IgD-negative memory B cell (primary cell): ENCODE data around the gene PARD3B. TPM values are rescaled to one million over a fixed set of nuclear protein-coding genes. Genes with fewer than 3 reads are reported as not detected.
"Not testable (repeated sequence)": the region's sequence is repeated elsewhere in the genome, so short reads cannot be mapped to it uniquely, and the experiment has no call there.

ENCODE experiments used
- H3K27ac Mint-ChIP-seq, 3 donors: one replicate each; pipeline ENCODE4 v1.8.0; 2020 to 2022; ENCODE audit warnings: mild to moderate bottlenecking in 3 of 3, mixed read lengths in 3 of 3, moderate library complexity in 1 of 3
- H3K27me3 Mint-ChIP-seq: one replicate; pipeline ENCODE4 v1.8.0; 2021; ENCODE audit warnings: mixed read lengths
- H3K36me3 Mint-ChIP-seq: one replicate; pipeline ENCODE4 v1.8.0; 2020; ENCODE audit warnings: mild to moderate bottlenecking, mixed read lengths
- H3K4me1 Mint-ChIP-seq, 3 donors: one replicate each; pipeline ENCODE4 v1.8.0; 2020 to 2022; ENCODE audit warnings: mixed read lengths in 3 of 3, mild to moderate bottlenecking in 1 of 3
- H3K4me3 Mint-ChIP-seq, 4 donors: one replicate each; pipeline ENCODE4 v1.8.0; 2020 to 2022; ENCODE audit warnings: mild to moderate bottlenecking in 4 of 4, mixed read lengths in 4 of 4, moderate library complexity in 3 of 4
- H3K9me3 Mint-ChIP-seq, 3 donors: one replicate each; pipeline ENCODE4 v1.8.0; 2020 to 2021; ENCODE audit warnings: mixed read lengths in 3 of 3, mild to moderate bottlenecking in 1 of 3
- polyA plus RNA-seq: library from polyadenylated mRNA; unstranded; fragments of 300-500 nt; fragmentation: Illumina TruSeq; gene quantifications from one replicate; pipeline ENCODE4 v1.2.3, GENCODE V29; 2021

The PARD3B gene
- polyA plus RNA-seq, 1 donor from 2014 or later: 0.04 TPM

DNA sequence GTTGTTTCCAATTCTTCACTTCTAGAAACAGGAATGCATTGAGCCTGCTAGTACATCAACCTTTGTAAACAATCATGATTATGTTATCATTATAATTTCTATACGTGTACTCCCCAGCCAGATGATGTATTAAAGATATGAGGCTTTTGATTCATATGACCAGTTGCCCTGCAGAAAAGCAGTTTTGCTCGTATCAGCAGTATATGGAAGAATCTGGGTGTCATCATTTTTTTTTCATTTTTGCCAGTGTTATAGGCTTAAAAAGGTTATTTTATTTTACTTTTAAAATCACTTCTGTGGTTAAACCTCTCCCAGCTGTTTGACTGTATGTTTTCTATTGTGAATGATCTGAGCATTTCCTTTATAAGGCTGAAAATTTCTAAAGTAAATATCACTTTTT, 665.2 kb downstream of the PARD3B start:
- peaks cover 2% of the 10 kb centered on the region for H3K27me3 Mint-ChIP-seq

GRCh38 chr2:205212357-205212756, 667.1 kb downstream of the PARD3B start:
- Mint-ChIP-seq H3K4me3 (no peak overlapping the region), H3K27ac (no peak overlapping the region), H3K27me3 (peaks cover 2% of the 10 kb centered on the region), H3K36me3 (no peaks in the 10 kb centered on the region), H3K4me1 (no peaks in the 10 kb centered on the region), H3K9me3 (no peaks in the 10 kb centered on the region)

More for the DNA sequence above, 665.2 kb downstream of the PARD3B start:
- H3K27ac Mint-ChIP-seq: no peak overlapping the region
- H3K4me3 Mint-ChIP-seq: no peak overlapping the region
- no peaks in the 10 kb centered on the region for H3K36me3 Mint-ChIP-seq
- no peaks in the 10 kb centered on the region for H3K4me1 Mint-ChIP-seq
- no peaks in the 10 kb centered on the region for H3K9me3 Mint-ChIP-seq

- Mint-ChIP-seq H3K27ac (no peak overlapping the region), H3K4me1 (no peaks in the 10 kb centered on the region), H3K27me3 (peaks cover 2% of the 10 kb centered on the region), H3K4me3 (no peak overlapping the region), H3K36me3 (no peaks in the 10 kb centered on the region), H3K9me3 (peaks cover 0 to 2% (median 0%) of the 10 kb centered on the region in 3 donors)
Measured at GRCh38 chr2:205216092-205216491, 670.8 kb downstream of the PARD3B start.

DNA sequence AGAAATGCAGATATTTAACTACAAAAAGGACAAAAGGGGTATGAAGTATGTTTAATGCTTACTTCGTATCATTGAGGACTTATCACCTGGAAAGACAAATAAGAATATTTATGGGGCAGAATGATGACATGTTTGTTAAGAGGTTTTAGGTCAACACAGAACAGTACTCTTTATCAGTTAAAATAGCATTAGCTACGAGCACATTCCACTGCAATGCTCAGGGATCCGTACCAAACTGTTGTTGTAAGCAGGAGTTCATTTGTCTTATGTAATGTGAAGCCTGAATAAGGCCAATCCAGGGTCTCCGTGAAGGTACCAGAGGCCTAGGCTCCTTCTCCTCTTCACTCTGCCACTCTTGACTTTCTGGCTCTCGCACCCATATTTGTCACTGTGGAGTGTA, 671.3 kb downstream of the PARD3B start:
- no peaks in the 10 kb centered on the region for H3K36me3 Mint-ChIP-seq
- H3K27ac Mint-ChIP-seq: no peak overlapping the region
- H3K27me3 Mint-ChIP-seq: peaks cover 4% of the 10 kb centered on the region
- peaks cover 0 to 2% (median 0%) of the 10 kb centered on the region in 3 donors for H3K9me3 Mint-ChIP-seq
- no peak overlapping the region for H3K4me3 Mint-ChIP-seq
- no peaks in the 10 kb centered on the region for H3K4me1 Mint-ChIP-seq

DNA sequence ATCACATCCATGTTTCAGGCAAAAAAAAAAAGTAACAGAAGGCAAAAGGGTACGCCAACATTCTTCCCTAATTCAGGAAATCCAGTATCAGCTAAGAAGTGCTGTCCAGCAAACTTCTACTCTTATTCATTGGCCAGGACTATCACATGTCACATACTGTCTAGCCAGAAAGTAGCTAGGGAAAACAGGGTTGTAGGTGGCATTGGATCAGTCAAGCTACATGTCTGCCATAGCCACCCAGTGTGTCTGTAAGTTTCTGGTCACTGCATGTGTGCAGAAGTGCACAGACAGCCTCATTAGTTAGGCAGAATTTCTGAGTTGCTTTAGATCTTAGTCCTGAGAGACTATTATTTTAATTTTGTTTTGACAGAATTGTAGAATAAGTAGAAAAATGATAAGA, 671.7 kb downstream of the PARD3B start:
- Mint-ChIP-seq H3K9me3 (peaks cover 0 to 2% (median 0%) of the 10 kb centered on the region in 3 donors), H3K4me1 (no peaks in the 10 kb centered on the region), H3K27me3 (peaks cover 4% of the 10 kb centered on the region), H3K27ac (peak overlapping the region in 1 of 3 donors; percentile 15), H3K4me3 (no peak overlapping the region), H3K36me3 (no peaks in the 10 kb centered on the region)

- H3K27ac Mint-ChIP-seq: no peak overlapping the region
- H3K4me3 Mint-ChIP-seq: no peak overlapping the region
- peaks cover 0 to 2% (median 0%) of the 10 kb centered on the region in 3 donors for H3K9me3 Mint-ChIP-seq
- no peaks in the 10 kb centered on the region for H3K4me1 Mint-ChIP-seq
- H3K27me3 Mint-ChIP-seq: peaks cover 3% of the 10 kb centered on the region
- no peaks in the 10 kb centered on the region for H3K36me3 Mint-ChIP-seq
Measured at GRCh38 chr2:205218056-205218455, 672.8 kb downstream of the PARD3B start.

DNA sequence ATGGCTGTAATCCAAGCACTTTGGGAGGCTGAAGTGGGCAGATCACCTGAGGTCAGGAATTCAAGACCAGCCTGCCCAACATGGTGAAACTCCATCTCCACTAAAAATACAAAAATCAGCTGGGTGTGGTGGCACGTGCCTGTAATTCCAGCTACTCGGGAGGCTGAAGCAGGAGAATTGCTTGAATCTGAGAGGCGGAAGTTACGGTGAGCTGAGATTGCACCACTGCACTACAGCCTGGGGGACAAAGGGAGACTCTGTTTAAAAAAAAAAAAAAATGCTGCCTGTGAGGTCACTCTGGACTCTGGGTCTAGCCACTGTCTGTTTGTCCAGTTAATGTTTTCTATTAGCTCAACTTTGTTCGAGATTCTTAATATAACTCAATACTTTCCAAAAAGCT, 673.5 kb downstream of the PARD3B start:
- not testable (repeated sequence) for H3K4me1 Mint-ChIP-seq, H3K36me3 Mint-ChIP-seq, H3K9me3 Mint-ChIP-seq, H3K4me3 Mint-ChIP-seq, H3K27me3 Mint-ChIP-seq, H3K27ac Mint-ChIP-seq

DNA sequence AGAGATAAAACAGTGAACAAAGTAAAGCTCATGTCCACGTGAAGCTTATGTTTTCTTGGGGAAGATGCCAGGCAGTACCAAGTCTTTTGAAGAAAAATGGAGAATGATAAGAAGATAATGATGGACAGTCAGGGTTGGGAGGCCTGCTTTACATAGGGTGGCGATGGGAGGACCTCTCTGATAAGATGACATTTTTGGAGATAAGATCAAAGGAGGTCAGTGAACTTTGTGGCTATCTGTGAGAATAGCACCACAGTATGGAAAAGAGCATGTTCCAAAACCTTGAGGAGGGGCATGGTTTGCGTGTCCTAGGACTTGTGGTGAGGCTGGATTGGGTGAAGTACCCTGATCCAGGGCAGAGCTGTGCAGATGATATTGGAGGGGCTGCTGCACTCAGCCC, 675.3 kb downstream of the PARD3B start:
- H3K4me3 Mint-ChIP-seq: no peak overlapping the region
- H3K27ac Mint-ChIP-seq: no peak overlapping the region
- H3K27me3 Mint-ChIP-seq: peaks cover 2% of the 10 kb centered on the region
- H3K36me3 Mint-ChIP-seq: no peaks in the 10 kb centered on the region
- no peaks in the 10 kb centered on the region for H3K4me1 Mint-ChIP-seq
- peaks cover 0 to 2% (median 0%) of the 10 kb centered on the region in 3 donors for H3K9me3 Mint-ChIP-seq

DNA sequence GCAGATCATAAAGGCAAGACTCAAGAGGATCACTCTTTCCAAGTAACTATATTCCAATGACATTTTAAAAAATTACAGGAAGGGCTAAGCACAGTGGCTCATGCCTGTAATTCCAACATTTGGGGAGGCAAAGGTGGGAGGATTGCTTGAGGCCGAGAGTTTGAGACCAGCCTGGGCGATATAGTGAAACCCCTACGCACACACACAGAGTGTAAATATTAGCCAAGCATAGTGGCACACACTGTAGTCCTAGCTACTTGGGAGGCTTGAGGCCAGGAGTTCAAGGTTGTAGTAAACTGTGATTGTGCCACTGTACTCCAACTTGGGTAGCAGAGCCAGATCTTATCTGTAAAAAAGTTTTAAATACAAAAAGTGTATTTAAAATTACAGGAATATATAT, 686.8 kb downstream of the PARD3B start:
- Mint-ChIP-seq H3K36me3 (peaks cover 1% of the 10 kb centered on the region), H3K27ac (no peak overlapping the region), H3K9me3 (peaks cover 0 to 3% (median 2%) of the 10 kb centered on the region in 3 donors), H3K4me3 (no peak overlapping the region), H3K27me3 (peaks cover 3% of the 10 kb centered on the region), H3K4me1 (no peaks in the 10 kb centered on the region)

DNA sequence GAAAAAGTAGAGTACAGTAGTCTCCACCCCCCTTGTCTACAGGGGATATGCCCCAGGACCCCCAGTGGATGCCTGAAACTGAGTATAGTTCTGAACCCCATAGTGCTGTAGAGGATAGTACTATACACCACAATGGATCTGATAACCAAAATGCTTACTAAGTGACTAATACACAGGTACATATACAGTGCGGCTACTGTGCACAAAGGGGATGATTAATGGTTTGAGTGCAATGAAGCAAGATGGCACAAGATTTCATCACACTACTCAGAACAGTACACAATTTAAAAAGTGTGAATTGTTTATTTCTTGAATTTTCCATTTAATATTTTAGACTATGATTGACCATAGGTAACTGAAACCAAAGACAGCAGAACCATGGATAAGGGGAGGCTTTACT, 690.2 kb downstream of the PARD3B start:
- Mint-ChIP-seq H3K27ac (no peak overlapping the region), H3K4me3 (no peak overlapping the region), H3K27me3 (peaks cover 1% of the 10 kb centered on the region), H3K36me3 (peaks cover 1% of the 10 kb centered on the region), H3K9me3 (peaks cover 0 to 1% (median 0%) of the 10 kb centered on the region in 3 donors), H3K4me1 (no peaks in the 10 kb centered on the region)

DNA sequence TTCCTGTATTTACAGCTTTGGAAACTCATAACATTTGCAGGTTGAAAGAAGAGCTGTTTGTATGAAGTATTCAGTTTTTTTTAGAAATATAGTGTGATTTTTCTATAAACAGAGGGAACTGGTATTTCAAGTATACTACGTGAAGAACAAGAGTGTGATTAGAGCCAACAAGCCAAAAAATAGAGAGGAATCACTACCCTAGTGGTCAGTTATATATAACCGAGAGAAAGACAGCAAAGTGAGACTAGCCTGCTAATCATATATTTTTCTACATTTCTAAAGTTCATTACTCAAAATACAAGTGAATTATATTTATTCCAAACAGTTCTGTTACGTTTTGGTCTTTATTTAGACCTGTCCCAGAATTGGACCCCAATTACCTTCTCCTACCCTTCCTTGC, 692.2 kb downstream of the PARD3B start:
- Mint-ChIP-seq H3K4me1 (no peaks in the 10 kb centered on the region), H3K27me3 (no peaks in the 10 kb centered on the region), H3K36me3 (no peaks in the 10 kb centered on the region), H3K9me3 (no peaks in the 10 kb centered on the region), H3K27ac (no peak overlapping the region), H3K4me3 (no peak overlapping the region)

- H3K4me1 Mint-ChIP-seq: no peaks in the 10 kb centered on the region
- H3K36me3 Mint-ChIP-seq: no peaks in the 10 kb centered on the region
- no peaks in the 10 kb centered on the region for H3K27me3 Mint-ChIP-seq
- no peak overlapping the region for H3K27ac Mint-ChIP-seq
- H3K4me3 Mint-ChIP-seq: no peak overlapping the region
- H3K9me3 Mint-ChIP-seq: peaks cover 0 to 1% (median 0%) of the 10 kb centered on the region in 3 donors
Measured at GRCh38 chr2:205245001-205245400, 699.7 kb downstream of the PARD3B start.

DNA sequence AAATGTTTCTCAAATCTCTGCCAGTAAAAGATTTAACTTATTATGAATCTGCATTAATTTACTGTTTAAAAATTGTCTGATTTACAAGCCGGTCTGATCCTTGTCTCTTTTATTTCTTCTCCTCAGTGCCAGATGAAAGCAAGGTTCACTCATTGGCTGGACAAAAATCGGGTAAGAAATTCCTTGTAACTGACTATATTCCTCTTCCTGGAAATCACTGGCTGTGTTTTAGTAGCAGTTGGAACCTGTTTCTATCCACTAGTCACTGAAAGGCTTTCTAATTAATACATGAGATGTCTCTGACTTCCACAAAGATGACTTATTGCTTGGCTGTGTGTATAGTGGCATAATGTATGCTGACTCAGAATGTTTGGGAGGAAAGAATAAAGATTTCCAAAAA, 700.4 kb downstream of the PARD3B start:
- Mint-ChIP-seq H3K36me3 (no peaks in the 10 kb centered on the region), H3K4me3 (no peak overlapping the region), H3K4me1 (no peaks in the 10 kb centered on the region), H3K27me3 (no peaks in the 10 kb centered on the region), H3K27ac (no peak overlapping the region), H3K9me3 (peaks cover 0 to 1% (median 0%) of the 10 kb centered on the region in 3 donors)

DNA sequence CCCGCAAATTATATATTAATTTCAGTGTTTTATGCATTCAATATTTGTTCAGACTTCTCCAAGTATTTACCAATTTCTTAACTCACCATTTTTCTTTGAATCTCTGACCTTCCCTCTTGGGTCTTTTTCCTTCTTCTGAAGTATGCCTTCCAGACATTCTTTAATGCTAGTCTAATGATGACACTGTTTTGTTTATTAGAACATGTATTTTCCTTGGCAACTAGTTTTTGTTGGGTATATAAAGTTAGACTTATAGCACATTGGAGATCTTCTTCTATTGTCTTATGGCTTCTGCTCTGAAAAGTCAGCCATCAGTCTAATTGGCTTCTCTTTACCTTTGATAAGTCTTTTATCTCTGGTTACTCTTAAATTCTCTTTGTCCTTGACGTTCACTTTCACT, 713.8 kb downstream of the PARD3B start:
- Mint-ChIP-seq H3K36me3 (peaks cover 2% of the 10 kb centered on the region), H3K27ac (no peak overlapping the region), H3K27me3 (peaks cover 1% of the 10 kb centered on the region), H3K4me1 (no peaks in the 10 kb centered on the region), H3K9me3 (peaks cover 0 to 3% (median 1%) of the 10 kb centered on the region in 3 donors), H3K4me3 (no peak overlapping the region)

GRCh38 chr2:205261516-205262020, 716.3 kb downstream of the PARD3B start:
- no peak overlapping the region for H3K4me3 Mint-ChIP-seq
- no peaks in the 10 kb centered on the region for H3K4me1 Mint-ChIP-seq
- H3K9me3 Mint-ChIP-seq: peaks cover 0 to 1% (median 0%) of the 10 kb centered on the region in 3 donors
- H3K27me3 Mint-ChIP-seq: peaks cover 1% of the 10 kb centered on the region
- no peak overlapping the region for H3K27ac Mint-ChIP-seq
- peaks cover 2% of the 10 kb centered on the region for H3K36me3 Mint-ChIP-seq

GRCh38 chr2:205267323-205267722, 722.0 kb downstream of the PARD3B start:
- H3K4me1 Mint-ChIP-seq: no peaks in the 10 kb centered on the region
- peaks cover 2% of the 10 kb centered on the region for H3K36me3 Mint-ChIP-seq
- peaks cover 0 to 1% (median 0%) of the 10 kb centered on the region in 3 donors for H3K9me3 Mint-ChIP-seq
- H3K27ac Mint-ChIP-seq: no peak overlapping the region
- H3K27me3 Mint-ChIP-seq: peaks cover 1% of the 10 kb centered on the region
- no peak overlapping the region for H3K4me3 Mint-ChIP-seq
